ENCODE data around the gene GIMAP5.
A peak's percentile ranks its signal among the peaks of the same experiment; 100 is the strongest.

Gene GIMAP5

DNA sequence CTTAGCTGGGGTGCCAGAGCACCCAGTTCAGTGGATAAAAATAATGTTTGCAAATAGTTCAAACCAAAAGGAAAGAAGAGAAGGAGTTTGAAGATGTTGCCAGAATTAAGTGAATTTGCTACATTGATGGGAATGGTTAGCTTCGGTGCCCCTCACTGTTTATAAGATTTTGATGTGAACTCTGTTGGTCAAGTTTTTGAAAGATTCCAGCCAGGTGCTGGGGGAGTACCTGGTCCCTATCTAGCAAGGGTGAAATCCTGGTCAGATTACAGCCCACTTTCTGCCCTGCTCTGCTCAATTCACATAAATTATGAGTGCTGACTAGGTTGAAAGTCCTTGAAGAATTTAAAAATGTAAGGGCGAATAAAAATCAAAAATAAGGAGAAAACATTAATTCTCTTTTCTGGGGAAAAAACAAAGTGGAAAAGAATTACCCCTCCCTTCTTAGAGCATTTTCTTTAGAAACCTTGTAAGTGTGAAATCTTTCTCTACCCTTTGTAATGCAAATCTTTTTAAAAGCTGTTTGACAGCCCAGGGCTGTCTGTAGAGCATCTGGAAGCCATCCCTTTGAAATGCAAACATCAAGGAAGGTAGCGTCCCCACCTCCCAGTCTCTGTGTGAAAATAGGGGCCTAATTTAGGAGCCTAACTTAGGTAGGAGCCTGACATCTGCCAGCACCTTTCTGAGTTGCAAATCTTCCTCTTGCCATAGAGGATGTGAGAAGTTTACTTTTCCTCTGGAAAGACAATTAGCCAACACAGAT, 1.4 kb upstream of the GIMAP5 start:
- no peak for DNase-seq (ENCODE audit: low read depth in 2 of 2)

GRCh38 chr7:150736864-150737263, 354 bp upstream of the GIMAP5 start:
- DNase-seq (ENCODE audit: low read depth in 2 of 2) = no peak

- no peak for DNase-seq (ENCODE audit: low read depth in 2 of 2)
These were observed 874 bp downstream of the GIMAP5 start for GRCh38 chr7:150738092-150738491.

- no peak for DNase-seq (ENCODE audit: low read depth in 2 of 2)
These were observed 1.4 kb downstream of the GIMAP5 start for GRCh38 chr7:150738591-150739001.

GRCh38 chr7:150739033-150739432, 1.8 kb downstream of the GIMAP5 start:
- no peak for DNase-seq (ENCODE audit: low read depth in 2 of 2)

GRCh38 chr7:150740053-150740452, 2.8 kb downstream of the GIMAP5 start:
- no peak for DNase-seq (ENCODE audit: low read depth in 2 of 2)

GRCh38 chr7:150742286-150742968, 5.2 kb downstream of the GIMAP5 start:
- DNase-seq (ENCODE audit: low read depth in 2 of 2) = no peak

DNA sequence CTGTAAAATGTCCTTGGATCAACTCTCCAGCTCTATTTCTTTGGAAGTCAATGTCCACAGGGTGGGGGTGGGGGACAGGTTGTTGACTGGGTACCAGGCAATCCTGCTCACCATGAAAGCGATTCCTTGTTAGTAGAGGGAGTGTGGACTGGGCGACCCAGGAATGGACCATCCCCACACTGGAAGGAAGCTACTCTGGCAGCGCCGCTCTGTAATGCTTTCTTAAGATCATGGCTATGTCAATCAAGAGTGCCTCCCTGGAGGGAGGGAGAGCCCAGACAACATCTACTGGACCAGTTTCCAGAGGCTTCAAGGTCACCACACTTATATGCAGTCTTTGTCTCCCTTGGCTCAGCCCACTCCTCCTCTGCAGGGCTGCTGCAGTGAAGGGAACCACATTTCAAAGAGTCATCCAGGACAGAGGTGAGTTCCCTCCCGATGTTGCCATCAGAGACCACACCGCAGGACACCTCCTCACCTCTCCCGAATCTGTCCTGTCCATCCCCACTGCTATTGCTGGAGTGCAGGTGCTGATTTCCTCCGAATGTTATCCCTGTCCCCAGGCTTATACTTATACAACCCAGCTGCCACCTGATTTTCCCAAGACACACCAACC, 6.9 kb downstream of the GIMAP5 start:
- no peak for DNase-seq (ENCODE audit: low read depth in 2 of 2)

DNA sequence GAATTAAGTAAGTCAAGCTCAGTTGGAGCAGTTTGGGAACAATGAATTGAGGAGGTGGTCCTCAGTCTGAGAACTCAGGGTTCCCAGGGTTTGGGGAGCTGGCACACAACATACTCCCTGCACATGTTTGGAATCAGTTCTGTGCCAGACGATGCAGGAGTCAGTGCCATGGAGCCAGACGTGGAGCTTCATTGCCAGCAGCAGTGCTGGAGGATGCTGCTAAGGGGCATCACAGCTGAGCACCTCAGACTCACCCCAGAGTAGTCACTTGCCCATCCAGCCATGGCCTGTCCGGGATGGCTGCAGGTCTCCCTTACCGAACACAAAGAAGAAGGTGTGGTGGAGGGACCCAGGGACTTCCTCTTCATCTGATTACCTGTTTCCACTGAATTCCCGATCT, 7.9 kb downstream of the GIMAP5 start:
- DNase-seq (ENCODE audit: low read depth in 2 of 2) = no peak

GRCh38 chr7:150745876-150746275, 8.7 kb downstream of the GIMAP5 start:
- DNase-seq (ENCODE audit: low read depth in 2 of 2) = no peak

GRCh38 chr7:150746921-150747320, 9.7 kb downstream of the GIMAP5 start:
- no peak for DNase-seq (ENCODE audit: low read depth in 2 of 2)

GRCh38 chr7:150748376-150748775, 11.2 kb downstream of the GIMAP5 start:
- DNase-seq (ENCODE audit: low read depth in 2 of 2) = no peak

DNA sequence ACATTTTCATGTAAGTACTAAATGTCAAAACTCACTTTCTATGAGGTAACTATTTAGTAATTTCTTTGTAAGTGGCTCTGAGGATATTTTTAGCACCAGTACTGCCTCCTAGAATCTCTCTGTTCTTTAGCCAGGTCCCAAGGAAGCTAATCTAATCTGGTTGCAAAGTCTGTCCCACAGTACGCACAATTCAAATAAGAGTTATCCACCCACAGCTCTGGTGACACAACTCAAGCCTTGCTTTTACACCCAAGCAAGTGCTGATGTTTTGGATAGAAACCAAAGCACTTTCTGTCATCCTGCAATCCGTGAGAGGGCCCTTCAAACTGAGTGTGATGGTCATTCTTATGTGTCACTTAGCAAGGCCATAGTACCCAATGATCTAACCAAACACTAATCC, 14.5 kb downstream of the GIMAP5 start:
- DNase-seq (ENCODE audit: low read depth in 2 of 2) = no peak

DNA sequence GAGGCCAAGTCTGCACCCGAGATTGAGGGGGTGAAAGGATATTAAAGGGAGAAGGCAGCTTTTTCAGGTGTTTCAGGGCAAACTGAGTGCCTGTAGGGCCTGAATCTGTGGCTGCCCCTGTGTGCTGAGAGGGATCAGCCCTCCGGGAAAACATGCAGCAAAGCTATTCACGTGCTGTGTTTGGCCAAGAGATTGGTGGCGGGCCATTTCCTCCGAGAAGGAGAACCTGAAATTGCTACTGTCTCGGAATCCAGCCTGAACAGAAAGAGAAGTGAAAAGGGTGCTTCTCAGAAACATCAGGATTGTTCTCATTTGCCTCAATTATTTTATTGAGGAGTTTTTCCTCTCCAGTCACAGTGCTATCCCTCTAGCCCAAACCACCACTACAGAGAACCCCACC, 16.0 kb downstream of the GIMAP5 start:
- no peak for DNase-seq (ENCODE audit: low read depth in 2 of 2)

DNA sequence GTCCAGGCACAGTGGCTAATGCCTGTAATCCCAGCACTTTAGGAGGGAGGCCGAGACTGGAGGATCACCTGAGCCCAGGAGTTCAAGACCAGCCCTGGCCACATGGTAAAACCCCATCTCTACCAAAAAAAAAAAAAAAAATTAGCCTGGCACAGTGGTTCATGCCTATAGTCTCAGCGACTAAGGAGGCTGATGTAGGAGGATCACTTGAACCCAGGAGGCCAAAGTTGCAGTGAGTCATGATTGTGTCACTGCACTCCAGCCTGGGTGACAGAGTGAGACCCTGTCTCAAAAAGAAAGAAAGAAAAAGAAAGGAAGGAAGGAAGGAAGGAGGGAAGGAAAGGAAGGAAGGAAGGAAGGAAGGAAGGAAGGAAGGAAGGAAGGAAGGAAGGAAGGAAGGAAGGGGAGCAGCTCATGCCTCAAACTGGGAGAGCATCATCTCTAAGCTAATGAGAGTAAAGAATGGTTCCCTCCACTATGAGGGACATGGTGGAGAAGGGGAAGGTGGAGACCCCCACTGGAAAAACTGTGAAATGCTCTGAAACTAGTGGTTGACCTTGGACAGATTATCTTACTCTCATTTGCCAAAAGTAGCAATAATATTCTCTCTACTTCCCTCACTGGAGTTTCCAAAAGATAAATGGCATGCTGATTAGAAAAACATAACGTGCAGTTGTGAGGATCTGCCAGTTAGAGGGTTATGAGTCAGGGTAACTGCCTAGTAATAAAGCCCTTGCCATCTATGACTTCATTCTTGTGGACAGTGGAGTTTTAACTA, 16.8 kb downstream of the GIMAP5 start:
- DNase-seq (ENCODE audit: low read depth in 2 of 2) = no peak

DNA sequence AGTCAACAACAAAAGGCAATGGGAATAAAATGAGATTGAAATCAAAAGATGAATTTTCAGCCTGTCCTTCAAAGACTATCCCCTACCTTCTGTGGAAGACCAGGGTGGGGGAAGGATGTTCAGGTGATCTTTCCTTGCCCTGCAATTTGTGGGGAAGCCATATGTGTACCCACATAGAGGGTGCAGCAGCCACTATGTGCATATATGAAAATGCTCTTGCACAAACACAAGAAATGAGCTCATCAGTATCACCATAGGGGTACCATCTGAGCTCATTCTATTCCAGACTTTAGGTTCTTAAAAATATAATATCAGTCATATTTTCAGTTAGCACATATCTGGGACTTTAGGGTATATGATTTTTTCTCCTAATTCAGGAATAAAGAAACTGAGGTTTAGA, 17.7 kb downstream of the GIMAP5 start:
- DNase-seq (ENCODE audit: low read depth in 2 of 2) = no peak

GRCh38 chr7:150755473-150756099, 18.4 kb downstream of the GIMAP5 start:
- peak in 1 of 2 donors; percentile 63 for DNase-seq (ENCODE audit: low read depth in 2 of 2)

- DNase-seq (ENCODE audit: low read depth in 2 of 2) = no peak
These were observed 18.9 kb downstream of the GIMAP5 start for GRCh38 chr7:150756166-150756565.

GRCh38 chr7:150756858-150757257, 19.6 kb downstream of the GIMAP5 start:
- DNase-seq (ENCODE audit: low read depth in 2 of 2) = no peak

- DNase-seq (ENCODE audit: low read depth in 2 of 2) = no peak
These were observed 22.3 kb downstream of the GIMAP5 start for GRCh38 chr7:150759479-150759878.

DNA sequence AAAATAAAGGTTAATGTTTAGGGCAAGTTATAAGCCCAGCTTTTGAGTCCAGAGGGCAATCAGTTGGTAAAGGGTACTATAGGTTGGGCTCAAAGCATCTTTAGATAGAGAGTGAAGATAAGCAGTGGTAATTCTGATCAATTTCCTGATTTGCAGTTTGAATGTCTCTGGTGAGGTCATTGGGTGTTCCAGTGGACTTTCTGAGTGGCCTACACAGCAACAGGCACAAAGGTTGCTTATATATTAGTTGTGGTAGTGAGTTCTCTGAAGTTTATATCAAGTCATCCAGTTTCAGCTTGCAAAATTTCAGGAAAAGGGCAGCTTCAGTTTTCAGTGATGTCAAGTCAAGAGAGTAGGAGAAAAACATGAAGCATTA, 29.1 kb downstream of the GIMAP5 start:
- no peak for DNase-seq (ENCODE audit: low read depth in 2 of 2)

GRCh38 chr7:150769768-150770167, 32.5 kb downstream of the GIMAP5 start:
- no peak for DNase-seq (ENCODE audit: low read depth in 2 of 2)

Data from stimulated activated CD8-positive, alpha-beta memory T cell treated with anti-CD3 and anti-CD28 coated beads, Interleukin-15, amount 100 ng/mL, for 48 hours (primary cell).